ENCODE results near the gene ST3GAL3.
"Not testable (repeated sequence)": the region's sequence is repeated elsewhere in the genome, so short reads cannot be mapped to it uniquely, and the experiment has no call there.

The ST3GAL3 gene

DNA sequence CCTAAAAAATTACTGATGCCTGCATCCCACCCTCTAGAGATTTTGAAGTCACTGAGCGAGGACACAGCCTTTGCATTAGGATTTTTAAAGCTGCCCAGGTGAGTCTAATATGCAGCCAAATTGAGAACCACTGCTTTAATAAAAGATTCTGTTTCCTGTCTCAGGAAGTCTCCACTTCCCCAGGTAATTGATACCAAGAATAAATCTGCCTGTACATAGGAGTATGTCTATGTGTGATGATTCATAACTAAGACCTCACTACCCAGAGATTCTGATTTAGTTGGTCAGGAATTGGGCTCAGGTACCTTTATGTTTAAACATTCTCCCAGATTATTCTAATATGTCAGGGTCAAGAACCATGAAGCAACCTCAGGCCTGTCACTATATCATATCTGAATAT, 117.5 kb downstream of the ST3GAL3 start:
- no peak for DNase-seq

DNA sequence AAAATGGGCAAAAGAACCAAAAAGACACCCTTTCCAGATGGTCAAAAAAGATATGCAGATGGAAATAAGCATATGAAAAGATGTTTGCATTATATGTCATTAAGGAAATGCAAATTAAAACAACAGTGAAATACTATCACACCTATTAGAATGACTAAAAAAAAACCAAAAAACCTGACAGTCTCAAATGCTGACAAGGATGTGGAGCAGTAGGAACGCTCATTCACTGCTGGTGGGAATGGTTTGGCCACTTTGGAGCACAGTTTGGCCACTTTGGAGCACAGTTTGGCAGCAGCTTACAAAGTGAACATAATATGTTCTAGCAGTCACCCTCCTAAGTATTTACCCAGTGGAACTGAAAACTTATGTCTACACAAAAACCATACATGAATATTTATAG, 121.2 kb downstream of the ST3GAL3 start:
- no peak for DNase-seq

DNA sequence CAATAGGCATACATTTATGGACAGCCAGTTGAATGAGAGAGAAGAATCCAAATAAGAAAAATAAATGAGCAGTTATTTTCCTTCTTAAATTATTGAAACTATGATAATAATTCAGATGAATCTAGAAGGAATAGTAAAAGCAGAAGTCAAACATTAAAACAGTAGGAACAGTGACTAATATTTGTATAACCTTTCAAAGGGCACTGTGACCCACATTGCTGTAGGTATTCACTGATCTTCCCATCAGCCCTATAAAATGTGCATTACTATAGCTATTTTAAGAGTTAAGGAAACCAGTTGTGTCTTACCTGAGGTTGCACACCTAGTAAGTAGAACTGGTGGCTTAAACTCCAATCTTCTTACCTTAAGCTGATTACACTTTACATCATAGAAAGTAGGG, 123.5 kb downstream of the ST3GAL3 start:
- no peak for DNase-seq

DNA sequence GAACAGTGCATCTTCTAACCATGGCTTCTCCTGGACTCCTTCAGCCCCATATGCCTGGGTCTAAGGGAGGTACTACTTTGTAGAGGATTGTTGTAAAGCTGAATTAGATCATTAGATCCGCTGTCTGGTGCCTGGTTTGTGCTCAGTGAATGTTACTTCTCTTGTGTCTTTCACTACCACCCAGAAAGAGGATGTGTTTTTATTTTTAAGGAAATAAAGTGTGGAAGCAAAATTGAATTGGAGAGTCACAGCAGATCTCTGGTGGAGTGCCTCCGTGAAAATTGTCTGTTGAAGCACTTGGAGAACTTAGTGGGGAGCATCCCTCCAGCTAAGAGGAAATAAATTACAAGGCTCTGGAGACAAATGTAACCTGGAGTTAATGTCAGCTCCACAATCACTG, 124.5 kb downstream of the ST3GAL3 start:
- DNase-seq: no peak

DNA sequence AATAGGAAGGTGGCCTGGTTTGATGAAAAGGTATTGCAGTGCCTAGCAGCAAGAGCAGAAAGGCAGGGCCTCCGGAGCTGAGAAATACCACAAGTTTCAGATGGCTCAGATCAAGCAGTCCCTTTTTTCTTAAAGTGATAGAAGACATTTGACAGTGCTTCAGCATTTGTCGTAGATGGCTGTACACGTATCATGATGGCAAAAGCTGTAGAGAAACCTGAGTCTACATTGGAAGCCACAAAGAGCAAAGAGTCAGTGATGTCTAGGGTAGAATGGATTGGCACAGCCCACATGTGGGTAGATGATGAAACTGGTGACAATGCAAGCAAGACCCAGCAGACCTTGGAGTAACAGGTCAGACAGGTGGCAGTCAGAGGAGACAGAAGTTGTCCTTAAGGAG, 124.9 kb downstream of the ST3GAL3 start:
- DNase-seq: no peak

DNA sequence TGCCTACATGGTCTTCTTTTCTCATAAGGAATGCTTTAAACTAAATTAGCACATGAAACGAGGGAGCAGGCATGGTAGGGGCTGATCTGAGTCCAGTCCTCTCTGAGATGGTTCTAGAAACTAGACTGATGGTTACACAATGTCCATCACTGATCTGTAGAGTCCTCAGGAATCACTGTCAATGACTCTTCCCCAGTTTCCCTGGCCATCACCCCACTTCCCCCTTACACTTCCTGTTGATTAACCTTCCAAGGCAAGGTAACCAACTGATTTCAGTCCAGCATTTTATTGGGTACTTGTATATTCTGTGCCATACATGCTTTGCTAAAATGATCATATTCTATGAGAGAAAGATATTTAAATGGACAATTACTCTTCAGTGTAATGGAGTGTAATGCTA, 125.7 kb downstream of the ST3GAL3 start:
- DNase-seq: no peak

DNA sequence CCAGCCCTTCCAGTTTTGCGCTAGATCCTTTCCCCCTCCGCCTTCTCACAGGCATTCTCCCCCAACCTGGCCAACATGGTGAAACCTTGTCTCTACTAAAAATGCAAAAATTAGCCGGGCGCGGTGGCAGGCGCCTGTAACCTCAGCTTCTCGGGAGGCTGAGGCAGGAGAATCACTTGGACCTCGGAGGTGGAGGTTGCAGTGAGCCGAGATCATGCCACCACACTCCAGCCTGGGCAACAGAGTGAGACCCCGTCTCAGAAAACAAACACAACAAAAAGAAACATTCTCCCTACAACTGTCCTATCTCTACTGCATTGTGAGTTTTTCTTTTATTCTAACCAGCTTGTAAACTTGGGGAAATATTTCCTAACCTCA, 126.6 kb downstream of the ST3GAL3 start:
- not testable (repeated sequence) for DNase-seq

DNA sequence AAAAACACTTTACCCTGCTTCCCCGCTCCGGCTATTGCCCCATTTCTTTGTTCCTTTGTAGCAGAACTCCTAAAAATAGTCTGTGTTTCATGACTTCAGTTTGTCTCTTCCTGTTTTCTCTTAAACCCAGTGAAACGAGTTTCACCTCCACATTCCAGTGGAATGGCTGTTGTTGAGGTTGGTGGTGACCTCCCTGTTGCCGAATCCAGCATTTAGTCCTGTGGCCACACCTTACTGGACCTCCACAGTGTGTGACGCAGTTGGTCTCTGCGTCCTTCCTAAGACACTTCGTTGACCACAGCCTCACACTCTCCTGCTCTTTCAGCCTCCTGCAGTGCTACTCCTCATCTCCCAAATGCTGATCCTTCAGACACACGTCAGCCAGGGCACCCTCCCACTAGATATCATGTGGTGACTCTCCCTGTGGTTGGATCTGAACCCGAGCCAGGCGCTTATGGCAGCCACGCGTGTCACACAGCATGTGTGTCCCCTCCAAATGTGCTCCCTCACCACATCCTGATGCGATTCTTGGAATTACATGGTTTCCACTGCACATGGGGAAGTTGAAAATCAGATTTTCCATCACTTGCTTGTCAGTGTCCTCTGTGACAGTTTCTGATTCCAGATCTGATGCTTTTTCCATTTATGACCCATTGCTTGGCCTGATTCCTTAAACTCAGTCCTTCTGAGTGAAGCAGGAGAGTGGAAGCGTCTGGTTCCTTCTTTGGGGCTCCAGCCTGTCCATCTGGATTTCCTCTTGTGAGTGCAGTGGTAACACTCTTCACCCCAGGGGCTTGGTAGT, 127.1 kb downstream of the ST3GAL3 start:
- DNase-seq: no peak

DNA sequence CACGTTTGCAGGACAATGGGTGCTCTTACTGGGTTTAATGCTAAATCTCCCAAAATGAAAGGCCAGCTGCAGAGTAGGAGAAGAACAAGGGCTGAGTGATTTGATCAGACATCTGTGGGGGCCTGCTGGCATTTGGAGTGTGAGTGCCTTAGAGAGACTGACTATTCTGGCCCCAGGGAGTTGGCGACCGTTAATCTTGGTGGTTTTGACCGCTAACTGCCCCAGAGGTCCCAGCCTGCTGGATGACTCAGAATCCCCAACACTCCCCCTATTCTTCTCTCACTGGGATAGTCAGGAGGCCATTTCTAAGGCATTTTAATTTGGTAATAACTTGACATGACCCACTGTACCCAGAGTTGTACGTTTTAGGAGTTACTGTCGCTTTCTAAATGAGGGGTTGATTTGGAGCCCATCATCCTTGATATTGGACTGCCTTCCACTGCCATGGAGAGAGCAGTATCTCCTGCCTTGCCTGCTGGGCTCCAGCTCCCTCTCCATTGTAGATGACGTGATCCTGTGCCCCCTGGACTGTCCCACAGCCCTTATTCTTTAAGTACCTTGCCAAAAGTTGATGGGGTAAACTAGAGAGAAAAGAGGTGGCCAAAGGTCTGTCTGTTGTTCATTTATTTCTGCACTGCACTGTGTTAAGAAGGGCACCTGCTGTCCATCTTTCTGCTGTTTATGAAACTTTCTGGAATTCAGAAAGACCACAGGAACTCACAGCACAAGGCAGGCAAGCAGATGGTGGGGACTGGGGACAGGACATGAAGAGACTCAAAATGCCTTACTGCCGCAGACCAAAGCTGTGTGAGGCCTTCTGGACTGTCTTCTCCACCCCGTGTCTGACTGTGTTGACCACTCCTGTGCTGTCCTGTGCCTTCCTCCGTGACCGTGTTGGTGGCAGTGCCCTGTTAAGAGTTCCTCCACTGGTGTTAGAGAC, 128.0 kb downstream of the ST3GAL3 start:
- DNase-seq: no peak

DNA sequence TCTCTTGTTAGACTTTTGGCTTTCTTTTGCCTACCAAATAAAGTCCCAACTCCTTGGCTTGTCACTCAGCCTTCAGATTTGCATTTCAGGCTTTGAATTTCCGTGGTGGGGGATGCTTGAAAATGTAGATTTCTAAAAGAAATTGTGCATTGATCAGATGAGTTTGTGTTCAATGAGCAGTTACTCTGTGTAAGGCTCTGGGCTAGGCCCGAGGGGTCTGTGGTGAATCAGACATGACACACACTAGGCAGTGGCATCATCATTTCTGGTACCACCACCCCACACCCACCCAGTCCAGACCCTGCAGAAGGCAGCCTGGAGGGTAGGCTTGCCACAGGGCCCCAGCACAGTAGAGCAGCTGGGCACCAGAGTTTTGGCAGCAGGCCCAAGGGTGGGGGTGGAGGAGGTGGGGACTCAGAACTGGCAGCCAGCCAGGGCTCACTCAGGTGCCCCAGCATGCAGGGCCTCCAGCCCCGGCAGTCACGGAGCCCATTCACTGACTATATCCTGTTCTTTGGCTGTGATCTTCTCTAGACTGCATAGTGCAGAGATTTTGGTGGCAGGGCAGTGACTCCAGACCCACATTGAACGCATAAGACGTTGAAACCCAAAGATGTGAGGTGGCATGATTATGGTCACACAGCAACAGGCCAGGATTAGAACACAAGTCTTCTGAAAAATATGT, 129.1 kb downstream of the ST3GAL3 start:
- peak; percentile 74 to 90 for DNase-seq

DNA sequence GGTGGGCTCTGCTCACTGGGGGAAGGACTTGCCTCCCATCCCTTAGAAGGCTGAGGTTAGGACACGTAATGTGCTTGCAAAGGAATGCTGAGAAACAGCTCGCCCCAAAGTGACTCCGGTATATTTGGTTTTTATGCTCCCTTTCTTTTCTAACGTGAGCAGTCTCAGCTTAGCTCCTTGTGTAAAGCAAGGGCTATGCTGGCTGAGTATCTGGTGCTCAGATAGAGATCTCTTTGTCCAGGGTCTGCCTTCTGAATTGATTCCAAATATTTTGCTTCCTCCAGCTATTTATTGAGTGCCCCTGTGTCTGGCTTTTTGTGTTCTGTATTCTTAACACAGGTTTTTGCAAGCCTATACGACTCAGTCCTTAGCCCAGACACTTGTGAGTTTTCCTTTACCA, 131.7 kb downstream of the ST3GAL3 start:
- DNase-seq: no peak

DNA sequence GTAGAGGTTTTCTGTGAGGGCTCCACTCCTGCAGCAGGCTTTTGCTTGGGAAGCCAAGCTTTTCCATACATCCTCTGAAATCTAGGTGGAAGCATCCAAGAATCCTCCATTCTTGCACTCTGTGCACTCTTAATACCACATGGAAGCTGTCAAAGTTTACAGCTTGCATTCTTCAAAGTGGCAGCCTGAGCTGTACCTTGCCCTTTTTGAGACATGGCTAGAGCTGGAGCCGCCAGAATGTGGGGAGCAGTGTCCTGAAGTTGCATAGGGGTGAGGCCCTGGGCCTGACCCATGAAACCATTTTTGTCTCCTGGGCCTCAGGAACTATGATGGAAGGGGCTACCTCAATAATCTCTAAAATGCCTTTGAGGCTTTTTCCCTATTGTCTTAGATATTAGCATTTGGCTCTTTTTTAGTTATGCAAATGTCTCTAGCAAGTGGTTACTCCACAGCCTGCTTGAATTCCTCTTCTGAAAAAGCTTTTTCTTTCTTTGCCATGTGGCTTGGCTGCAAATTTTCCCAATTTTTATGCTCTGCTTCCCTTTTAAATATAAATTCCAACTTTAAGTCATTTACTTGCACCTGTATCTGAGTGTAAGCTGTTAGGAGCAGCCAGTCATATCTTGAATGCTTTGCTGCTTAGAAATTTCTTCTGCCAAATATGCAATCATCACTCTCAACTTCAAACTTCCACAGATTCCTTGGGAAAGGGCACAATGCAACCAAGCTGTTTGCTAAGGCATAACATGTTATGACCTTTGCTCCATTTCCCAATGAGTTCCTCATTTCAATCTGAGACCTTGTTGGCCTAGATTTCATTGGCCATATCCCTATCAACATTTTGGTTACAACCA, 134.2 kb downstream of the ST3GAL3 start:
- DNase-seq: no peak

DNA sequence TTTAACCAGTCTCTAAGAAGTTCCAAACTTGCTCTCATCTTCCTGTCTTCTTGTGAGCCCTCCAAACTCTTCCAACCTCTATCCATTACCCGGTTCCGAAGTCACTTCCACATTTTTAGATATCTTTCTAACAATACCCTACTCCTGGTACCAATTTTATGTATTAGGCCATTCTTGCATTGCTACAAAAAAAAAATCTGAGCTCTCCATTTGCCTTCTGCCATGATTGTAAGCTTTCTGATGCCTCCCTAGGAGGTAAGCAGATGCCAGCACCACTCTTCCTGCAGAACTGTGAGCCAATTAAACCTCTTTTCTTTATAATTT, 134.8 kb downstream of the ST3GAL3 start:
- no peak for DNase-seq

DNA sequence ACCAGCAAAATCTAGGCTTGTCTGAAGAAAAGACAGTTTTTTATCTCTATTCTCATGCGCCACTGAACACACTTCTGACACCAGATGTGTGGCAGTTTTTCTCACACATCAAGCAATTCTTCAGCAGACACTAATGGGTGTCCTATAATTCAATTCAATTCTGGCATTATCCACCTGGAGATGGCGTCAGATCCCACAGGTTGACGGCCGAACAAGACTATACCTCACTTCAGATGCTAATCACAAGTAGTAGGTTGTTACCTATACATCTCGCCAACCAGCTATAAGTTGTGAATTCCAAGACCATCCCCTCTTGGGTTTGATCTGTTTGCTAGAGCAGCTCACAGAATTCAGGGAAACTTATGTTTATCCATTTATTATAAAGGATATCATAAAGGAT, 136.3 kb downstream of the ST3GAL3 start:
- no peak for DNase-seq

DNA sequence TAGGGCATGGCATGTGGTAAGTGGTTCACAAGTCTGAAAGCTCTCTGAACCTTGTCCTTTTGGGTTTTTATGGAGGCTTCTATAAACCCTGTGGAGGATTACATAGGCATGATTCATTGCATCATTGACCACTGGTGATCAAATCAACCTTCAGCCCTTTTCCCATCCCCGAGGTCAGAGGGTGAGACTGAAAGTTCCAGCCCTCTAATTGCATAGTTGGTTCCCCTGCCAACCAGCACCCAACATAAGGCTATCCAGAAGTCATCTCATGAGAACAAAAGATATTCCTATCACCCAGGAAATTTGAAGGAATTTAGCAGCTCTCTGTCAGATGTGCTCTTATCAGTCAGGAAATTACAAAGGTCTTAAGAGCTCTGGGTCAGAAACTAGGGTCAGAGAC, 136.8 kb downstream of the ST3GAL3 start:
- DNase-seq: no peak

DNA sequence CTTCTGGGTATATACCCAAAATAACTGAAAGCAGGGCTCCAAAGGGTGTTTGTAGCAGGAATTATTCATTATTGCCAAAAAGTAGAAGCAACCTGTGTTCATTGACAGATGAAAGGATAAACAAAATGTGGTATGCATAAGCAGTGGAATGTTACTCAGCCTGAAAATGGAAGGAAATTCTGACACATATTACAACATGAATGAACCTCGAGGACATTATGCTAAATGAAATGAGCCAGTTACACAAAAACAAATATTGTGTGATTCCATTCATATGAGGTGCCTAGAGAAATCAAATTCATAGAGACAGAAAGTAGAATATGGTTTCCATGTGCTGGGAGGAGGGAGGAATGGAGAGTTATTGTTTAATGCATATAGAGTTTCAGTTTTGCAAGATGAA, 140.0 kb downstream of the ST3GAL3 start:
- no peak for DNase-seq

DNA sequence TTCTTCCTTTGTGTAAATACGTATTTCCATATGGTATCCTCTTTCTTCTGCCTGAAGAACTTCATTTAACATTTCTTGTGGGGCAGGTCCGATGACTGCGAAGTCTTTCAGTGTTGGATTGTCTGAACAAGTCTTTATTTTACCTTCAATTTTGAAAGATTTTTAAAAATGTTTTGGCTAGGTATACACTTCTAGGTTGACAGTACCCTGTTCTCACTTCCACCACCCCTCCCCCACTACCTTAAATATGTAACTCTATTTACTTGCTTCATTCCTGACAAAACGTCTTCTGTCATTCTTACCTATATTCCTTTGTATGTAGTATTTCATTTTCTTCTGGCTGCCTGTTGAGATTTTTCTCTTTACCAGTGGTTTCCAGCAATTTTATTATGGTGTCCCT, 140.5 kb downstream of the ST3GAL3 start:
- DNase-seq: no peak

DNA sequence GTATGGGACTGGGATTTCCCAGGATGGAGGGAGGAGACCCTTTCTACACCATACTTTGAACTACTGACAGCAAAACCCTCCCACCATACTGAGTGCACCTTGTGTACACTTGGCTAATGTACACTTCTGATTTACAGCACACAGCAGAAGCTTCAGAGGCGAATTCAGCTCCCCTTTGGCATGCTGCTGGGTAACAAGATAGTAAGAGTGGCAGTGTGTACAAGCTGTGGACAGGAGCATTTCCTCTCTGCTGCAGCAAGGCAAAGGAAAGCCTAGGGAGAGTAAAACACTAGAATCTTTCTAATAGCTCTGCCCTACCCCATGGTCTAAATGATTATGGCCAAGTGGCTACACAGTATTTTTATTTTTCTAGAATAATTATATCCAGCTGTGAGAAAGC, 142.3 kb downstream of the ST3GAL3 start:
- DNase-seq: no peak

DNA sequence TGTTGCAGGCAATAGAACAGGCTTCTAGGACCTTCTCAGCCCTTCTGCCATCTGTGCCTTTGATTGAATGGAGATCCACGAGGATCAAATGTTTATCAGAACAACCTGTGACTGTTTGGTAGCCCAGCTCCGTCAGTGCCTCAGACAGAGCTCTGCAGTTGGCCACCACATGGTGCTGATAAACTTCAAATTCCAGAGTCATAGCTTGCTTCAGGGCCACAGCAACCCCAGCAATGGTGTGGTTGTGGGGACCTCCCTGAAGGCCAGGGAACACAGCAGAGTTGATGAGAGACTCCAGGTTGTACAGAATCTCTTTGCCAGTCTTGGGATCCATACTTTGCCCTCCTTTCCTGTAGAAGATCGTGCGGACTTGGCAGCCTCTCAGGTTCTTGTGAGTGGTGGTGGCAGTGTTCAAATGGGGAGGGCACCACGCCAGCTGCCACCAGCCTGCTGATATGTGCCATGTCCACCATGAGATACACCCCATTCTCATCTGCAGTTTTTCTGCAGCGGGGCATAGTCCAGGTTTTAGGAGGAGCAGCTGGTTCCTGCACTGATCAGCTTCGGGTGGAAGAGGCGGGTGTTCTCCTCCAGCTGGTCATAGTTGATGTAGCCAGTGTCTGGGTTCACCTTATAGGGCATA, 143.4 kb downstream of the ST3GAL3 start:
- DNase-seq: no peak

DNA sequence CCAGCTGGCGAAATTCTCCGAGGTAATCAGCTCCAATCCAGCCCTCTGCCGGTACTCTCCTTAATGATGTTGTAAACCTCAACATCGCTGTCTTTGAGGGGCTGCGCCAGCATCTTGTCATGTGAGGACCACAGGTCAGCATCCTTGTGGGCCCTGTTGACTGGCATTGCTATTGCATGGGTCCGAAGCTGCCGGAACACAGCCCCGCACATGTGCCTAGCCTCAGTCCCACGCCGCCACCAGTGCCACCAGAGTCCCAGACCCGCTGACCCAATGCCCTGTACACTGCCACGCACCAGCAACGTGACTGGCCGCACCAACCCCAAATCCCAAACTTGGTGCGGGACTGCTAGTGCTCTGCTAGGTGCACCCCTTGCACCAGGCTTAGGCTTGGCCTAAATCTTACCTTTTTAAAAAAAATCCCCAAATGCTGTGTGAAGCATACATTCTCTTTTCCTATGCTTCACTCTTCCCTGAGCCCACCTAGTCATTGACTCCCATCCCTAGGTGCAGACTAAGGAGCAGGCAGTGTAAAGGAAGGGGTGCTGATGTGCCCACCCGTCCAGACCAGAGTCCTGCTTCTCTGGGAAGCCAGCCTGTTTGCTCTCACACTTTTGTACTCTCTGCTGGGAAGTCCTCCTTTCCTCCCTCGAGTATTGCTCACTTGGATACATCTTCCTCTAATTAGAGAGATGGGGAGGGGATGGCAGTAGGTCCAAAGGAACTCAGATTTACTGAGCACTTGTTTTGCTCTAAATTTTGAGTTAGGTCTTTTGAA, 144.4 kb downstream of the ST3GAL3 start:
- no peak for DNase-seq

DNA sequence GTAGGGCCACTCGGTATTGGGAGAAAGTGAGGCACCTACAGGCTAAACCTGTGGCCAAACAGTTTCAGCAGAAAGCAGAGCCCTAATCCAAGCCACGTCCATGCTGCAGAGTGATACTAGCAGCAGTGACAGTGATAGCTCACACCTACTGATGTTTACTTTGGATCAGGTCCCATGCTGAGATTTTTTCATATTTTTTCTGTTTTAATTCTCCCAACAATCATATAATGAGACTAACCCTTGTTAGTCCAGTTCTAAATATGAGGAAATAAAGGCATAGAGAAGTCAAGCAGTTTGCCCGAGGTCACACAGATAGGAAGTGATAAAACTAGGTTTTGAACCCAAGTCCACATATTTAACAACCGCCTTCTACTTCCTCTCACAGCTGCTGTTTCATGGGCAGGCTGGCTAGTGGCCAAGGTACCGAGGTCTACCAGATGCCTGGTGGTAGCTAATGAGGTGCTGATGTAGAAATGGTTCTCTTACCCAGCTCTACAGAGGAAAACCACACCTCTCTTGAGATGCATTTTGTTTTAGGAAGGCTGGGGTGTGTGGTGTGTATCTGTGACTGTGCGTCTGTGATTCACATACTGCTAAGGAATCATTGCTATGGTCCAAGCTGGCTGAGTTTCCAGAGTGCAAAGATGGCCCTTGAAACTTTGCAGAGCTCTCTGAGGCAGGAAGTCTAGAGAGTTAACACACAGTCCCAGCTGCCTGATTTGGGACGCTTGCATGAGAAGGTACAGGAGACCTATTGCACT, 146.0 kb downstream of the ST3GAL3 start:
- no peak for DNase-seq

Measured in NCI-H187 (cell line).